GM19395 (cell line): ENCODE data around the gene OLFM1.

Source experiments
- ATAC-seq: cut with Tn5 transposase; IDR thresholded peaks from one replicate; pipeline ENCODE4 v1.9.1; 2021; ENCODE audit warnings: mild to moderate bottlenecking, moderate library complexity; ENCODE audit not compliant: unreplicated experiment

OLFM1 gene

DNA sequence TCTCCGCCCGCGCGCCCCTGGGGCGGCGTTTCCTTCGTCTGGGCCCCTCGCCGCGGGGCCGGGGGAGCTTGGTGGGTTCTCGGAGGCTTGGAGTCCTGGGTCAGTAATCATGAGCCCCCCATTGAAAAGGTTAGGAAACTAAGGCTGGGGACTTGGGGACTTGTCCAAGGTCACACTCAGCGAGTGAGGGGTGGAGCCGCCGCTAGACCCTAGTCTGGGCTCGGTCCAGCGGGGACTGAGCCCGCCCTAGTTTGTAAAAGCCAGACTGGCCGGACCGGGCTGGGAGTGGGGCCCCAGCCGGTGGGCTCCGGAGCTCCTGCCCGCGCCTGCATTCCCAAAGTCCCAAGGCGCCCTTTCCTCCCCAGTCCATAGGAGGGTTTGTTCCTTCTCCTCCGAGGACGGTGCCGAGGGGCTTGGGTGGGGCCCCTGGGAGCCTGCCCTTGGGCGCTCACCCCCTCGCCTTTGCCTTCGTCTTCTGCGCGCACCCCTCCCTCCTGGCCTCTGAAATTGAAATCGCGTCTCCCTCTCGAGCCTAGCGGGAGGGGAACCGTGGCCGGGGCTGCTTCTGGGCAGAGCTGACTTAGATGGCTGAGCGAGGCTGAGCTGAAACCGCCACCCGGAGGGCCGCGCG is 995 bp downstream of the OLFM1 start:
- ATAC-seq, result no peak

- ATAC-seq, result no peak
Measured at GRCh38 chr9:135088979-135089847, 1.7 kb downstream of the OLFM1 start.

GRCh38 chr9:135090081-135090480 is 2.6 kb downstream of the OLFM1 start:
- ATAC-seq, result no peak

GRCh38 chr9:135090547-135090946 is 3.1 kb downstream of the OLFM1 start:
- no peak for ATAC-seq

- no peak for ATAC-seq
Measured at GRCh38 chr9:135091545-135091944, 4.1 kb downstream of the OLFM1 start.

GRCh38 chr9:135093111-135093510 is 5.6 kb downstream of the OLFM1 start:
- no peak for ATAC-seq

GRCh38 chr9:135093911-135094584 is 6.6 kb downstream of the OLFM1 start:
- no peak for ATAC-seq

DNA sequence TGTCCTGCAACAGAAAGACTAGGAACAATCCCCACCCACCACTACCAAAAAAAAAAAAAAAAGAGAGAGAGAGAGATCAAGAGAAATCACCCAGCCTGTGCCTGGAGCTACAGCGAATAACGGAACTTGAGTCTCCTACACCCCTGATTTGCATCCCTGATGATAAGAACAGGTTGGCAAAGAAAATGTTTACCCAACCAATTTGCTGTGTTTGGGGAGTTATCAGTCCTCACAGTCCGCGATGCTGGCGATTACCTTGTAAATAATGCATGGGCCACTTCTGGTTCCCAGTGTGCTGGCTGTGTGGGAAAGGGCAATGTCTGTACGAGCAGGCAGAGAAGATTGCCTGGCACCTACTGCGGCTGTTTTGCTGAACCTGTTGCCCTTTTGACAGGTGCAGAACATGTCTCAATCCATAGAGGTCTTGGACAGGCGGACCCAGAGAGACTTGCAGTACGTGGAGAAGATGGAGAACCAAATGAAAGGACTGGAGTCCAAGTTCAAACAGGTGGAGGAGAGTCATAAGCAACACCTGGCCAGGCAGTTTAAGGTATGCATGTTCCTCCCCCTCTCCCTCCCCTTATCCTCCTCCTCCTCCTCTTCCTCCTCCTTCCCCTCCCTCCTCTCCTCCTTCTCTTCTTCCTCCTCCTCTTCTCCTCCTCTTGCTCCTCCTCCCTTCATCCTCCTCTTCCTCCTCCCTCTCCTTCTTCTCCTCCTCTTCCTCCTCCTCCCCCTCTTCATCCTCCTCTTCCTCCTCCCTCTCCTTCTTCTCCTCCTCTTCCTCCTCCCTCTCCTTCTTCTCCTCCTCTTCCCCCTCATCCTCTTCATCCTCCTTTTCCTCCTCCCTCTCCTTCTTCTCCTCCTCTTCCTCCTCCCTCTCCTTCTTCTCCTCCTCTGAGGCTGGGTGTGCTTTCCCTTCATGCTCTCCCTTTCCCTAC is 8.3 kb downstream of the OLFM1 start:
- ATAC-seq, result no peak

GRCh38 chr9:135096408-135096895 is 9.0 kb downstream of the OLFM1 start:
- ATAC-seq, result no peak

DNA sequence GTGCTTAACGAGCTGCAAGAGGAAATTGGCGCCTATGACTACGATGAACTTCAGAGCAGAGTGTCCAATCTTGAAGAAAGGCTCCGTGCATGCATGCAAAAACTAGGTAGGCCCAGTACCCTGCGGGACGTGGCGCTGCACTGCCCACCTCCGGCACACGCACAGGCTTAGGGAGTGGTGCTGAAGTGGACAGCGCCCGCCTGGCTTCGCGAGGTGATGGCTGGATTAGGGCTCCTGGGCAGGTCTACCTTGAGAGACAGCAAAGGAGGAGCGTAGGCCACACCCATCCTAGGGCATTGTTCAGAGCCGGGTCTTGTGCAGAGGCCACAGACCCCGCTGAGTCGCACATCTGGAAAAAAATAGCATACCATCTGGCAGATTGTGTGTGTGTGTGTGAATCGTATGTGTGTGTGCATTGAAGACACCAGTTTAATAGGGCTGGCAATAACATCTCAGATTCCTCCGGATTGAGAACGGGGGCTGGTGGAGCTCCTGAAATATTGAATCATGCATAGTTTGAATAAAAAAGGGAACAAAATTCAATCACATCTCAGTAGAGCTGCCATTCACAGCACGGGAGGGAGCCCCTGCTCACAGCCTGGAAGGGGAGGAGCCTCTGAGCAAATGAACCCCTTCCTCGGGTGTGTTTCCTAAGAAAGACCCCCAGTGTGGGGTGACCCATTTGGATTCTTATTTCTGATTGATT is 11.1 kb downstream of the OLFM1 start:
- ATAC-seq, result no peak

GRCh38 chr9:135099574-135099973 is 12.1 kb downstream of the OLFM1 start:
- ATAC-seq, result no peak

- no peak for ATAC-seq
Measured at GRCh38 chr9:135100241-135100681, 12.8 kb downstream of the OLFM1 start.

GRCh38 chr9:135100725-135101410 is 13.4 kb downstream of the OLFM1 start:
- no peak for ATAC-seq

DNA sequence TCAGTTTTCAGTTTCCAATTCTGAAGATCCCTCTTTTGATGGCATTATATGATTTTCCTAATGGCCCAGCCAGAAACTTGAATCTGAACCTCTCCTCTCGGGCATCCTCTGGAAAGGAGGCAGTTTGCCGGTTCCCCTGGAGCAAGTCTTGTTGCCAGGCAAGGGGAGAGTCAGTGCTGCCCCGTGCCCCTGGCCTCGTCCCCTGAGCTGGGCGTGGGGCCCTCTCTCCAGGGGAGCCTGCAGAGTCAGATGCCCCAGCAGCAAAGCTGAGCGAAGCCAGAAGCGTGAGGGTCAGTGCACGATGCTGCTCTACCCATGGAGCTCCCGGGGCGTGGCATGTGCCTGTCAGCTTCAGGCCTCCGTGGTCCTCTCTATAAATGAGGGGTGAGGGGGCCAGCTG is 14.0 kb downstream of the OLFM1 start:
- no peak for ATAC-seq

DNA sequence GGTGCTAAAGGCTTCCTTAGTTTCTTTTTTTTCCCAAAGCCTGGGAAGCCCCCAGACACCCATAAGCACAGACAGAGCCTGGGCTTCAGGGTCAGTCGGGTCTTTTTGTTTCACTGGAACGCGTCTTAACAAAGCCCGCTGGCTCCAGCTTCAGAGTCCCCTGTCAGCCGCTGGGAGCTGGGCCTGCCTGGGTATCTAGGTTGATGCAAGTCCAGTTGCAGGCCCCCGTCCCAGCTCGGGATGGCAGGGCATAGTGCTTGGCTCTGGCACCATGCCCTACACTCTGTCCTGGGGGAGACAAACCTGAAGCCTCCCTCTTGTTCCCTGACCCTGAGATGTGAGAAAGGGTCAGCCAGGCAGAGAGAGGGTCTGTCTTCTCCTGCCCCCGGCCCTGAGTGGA is 14.5 kb downstream of the OLFM1 start:
- ATAC-seq, result no peak

- ATAC-seq, result no peak
Measured at GRCh38 chr9:135102331-135102730, 14.9 kb downstream of the OLFM1 start.

- no peak for ATAC-seq
Measured at GRCh38 chr9:135103001-135103446, 15.6 kb downstream of the OLFM1 start.

DNA sequence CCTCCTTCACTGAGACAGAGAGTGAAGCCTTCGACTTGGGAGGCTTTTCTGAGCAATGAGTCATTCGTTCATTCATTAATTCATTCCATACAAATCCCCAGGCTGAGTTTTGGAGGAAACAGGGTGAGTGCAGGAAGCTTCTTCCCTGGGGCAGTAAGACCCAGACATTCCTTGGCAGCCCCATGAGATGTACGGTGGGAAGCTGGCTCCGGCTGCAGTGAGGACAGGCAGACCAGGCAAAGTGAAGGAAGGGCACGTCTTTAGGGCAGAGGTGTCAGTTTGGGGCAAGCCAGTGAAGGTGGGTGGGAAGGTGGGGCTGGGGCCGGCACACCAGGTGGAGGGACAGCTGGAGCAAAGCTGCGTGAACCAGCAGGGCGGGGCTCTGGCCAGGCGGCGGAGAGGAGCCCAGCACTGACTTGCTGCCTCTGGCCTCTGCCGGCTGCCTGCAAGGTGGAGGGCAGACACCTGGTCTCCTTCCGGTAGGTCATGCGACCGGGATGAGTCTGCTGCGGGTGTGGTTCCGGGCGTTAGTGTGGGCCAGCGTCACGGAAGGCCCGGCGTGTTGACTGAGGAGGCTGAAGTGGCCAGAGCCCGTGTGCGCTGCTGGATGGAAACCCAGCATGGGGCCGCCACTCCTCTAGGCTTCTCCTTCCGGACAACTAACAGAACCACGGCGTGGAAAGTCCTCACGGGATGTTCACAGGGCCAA is 16.6 kb downstream of the OLFM1 start:
- ATAC-seq, result no peak

GRCh38 chr9:135104761-135105160 is 17.3 kb downstream of the OLFM1 start:
- ATAC-seq, result no peak
